Keratinocyte (primary cell): ENCODE data around the gene FARSB. TPM values are rescaled to one million over a fixed set of nuclear protein-coding genes. Genes with fewer than 3 reads are reported as not detected.
"Not testable (repeated sequence)": the region's sequence is repeated elsewhere in the genome, so short reads cannot be mapped to it uniquely, and the experiment has no call there.

Experiments
- DNase-seq: peaks from one replicate; pipeline ENCODE4 v3.0.0-alpha.2; 2011; ENCODE audit warnings: low read depth, missing footprints, low spot score
- FAIRE-seq: peaks from 2 replicates; lab custom pipeline; 2011; peaks lifted over from hg19 to GRCh38; lab: Jason Lieb, UNC
- H2AFZ ChIP-seq: 2 replicates; pipeline ENCODE4 v1.6.0; 2012; ENCODE audit warnings: low read length, control low read depth, inconsistent platforms; ENCODE audit not compliant: control insufficient read depth
- H3K27ac ChIP-seq: 2 replicates; pipeline ENCODE4 v1.5.1; 2011; ENCODE audit warnings: low read length; ENCODE audit not compliant: control insufficient read depth, insufficient read depth
- H3K27me3 ChIP-seq: 3 replicates; pipeline ENCODE4 v1.6.0; 2011; ENCODE audit warnings: low read length; ENCODE audit not compliant: control insufficient read depth, insufficient read depth; ENCODE audit errors: extremely low read depth
- H3K36me3 ChIP-seq, 2 experiments: 2 replicates in 1 of 2; 3 replicates in 1 of 2; pipeline ENCODE4 v1.5.1; 2011; ENCODE audit warnings: low read length in 2 of 2, mild to moderate bottlenecking in 1 of 2; ENCODE audit not compliant: control insufficient read depth in 2 of 2, insufficient read depth in 2 of 2; ENCODE audit errors: extremely low read depth in 1 of 2
- H3K4me1 ChIP-seq: 3 replicates; pipeline ENCODE4 v1.5.1; 2011; ENCODE audit warnings: low read length; ENCODE audit not compliant: control insufficient read depth, insufficient read depth; ENCODE audit errors: extremely low read depth
- H3K4me2 ChIP-seq: 3 replicates; pipeline ENCODE4 v1.6.0; 2011; ENCODE audit warnings: low read depth, low read length; ENCODE audit not compliant: control insufficient read depth, insufficient read depth; ENCODE audit errors: extremely low read depth
- H3K4me3 ChIP-seq, 3 experiments: fragments of 200-600 bp in 1 of 3; sonication (generic) in 1 of 3; 2 replicates in 2 of 3; 3 replicates in 1 of 3; pipeline ENCODE4 v1.5.1; 2011 to 2016; ENCODE audit warnings: low read length in 3 of 3, mild to moderate bottlenecking in 3 of 3, control low read depth in 2 of 3, inconsistent platforms in 1 of 3, low read depth in 1 of 3, mixed read lengths in 1 of 3, mixed run types in 1 of 3, moderate library complexity in 1 of 3; ENCODE audit not compliant: control insufficient read depth in 2 of 3, insufficient read depth in 2 of 3; ENCODE audit errors: extremely low read depth in 1 of 3
- H3K79me2 ChIP-seq: 2 replicates; pipeline ENCODE4 v1.6.0; 2012; ENCODE audit warnings: low read length; ENCODE audit not compliant: control insufficient read depth, insufficient read depth
- H3K9ac ChIP-seq: 3 replicates; pipeline ENCODE4 v1.6.0; 2011; ENCODE audit warnings: low read length; ENCODE audit not compliant: control insufficient read depth, insufficient read depth; ENCODE audit errors: extremely low read depth
- H3K9me1 ChIP-seq: 3 replicates; pipeline ENCODE4 v1.6.0; 2011; ENCODE audit warnings: low read length; ENCODE audit not compliant: control insufficient read depth, insufficient read depth; ENCODE audit errors: extremely low read depth
- H3K9me3 ChIP-seq: 2 replicates; pipeline ENCODE4 v1.5.1; 2012; ENCODE audit warnings: low read depth, low read length; ENCODE audit not compliant: control insufficient read depth
- H4K20me1 ChIP-seq: 3 replicates; pipeline ENCODE4 v1.6.0; 2011; ENCODE audit warnings: low read length; ENCODE audit not compliant: control insufficient read depth, insufficient read depth; ENCODE audit errors: extremely low read depth
- EZH2 ChIP-seq: IDR thresholded peaks from one replicate; pipeline ENCODE4 v1.6.1; 2012; ENCODE audit warnings: inconsistent platforms, mild to moderate bottlenecking, low read length, moderate library complexity
- dilution Hi-C: fragments of 300-500 bp; cut with MboI; formaldehyde crosslinking; loops from one replicate; pipeline ENCODE4 v1.7.0; 2020; ENCODE audit warnings: low sequenced_read_pairs; ENCODE audit not compliant: extremely low pct_ligation_motif_present
- polyA plus RNA-seq, 5 experiments: library from polyadenylated mRNA; depleted of rRNA in 3 of 5; stranded (reverse) in 3 of 5; stranded (forward) in 1 of 5; unstranded in 1 of 5; fragments of >200 nt; gene quantifications; 1 replicate in 1 of 5; 2 replicates in 3 of 5; 3 replicates in 1 of 5; pipeline versions ENCODE4 v1.2.1 to v1.2.3, GENCODE V29; 2011 to 2012; ENCODE audit warnings: missing spikeins in 2 of 5, low read depth in 1 of 5, low replicate concordance in 1 of 5
- TF ChIP-seq, protein P1 (sequence below), 3 experiments: IDR thresholded peaks in 1 of 3; conservative IDR thresholded peaks in 1 of 3; optimal IDR thresholded peaks in 1 of 3; 2 replicates in 2 of 3; 3 replicates in 1 of 3; pipeline versions ENCODE3 to v1.5.1; 2011; ENCODE audit warnings: low read length in 3 of 3, mild to moderate bottlenecking in 3 of 3, moderate library complexity in 2 of 3, control low read depth in 1 of 3, inconsistent platforms in 1 of 3; ENCODE audit not compliant: insufficient read depth in 2 of 3; ENCODE audit errors: extremely low read depth in 1 of 3

The FARSB gene
- polyA plus RNA-seq, 1 donor (not counting 4 experiments of a cell fraction or from before 2014, with no cell fraction given) = 68.8 TPM

DNA sequence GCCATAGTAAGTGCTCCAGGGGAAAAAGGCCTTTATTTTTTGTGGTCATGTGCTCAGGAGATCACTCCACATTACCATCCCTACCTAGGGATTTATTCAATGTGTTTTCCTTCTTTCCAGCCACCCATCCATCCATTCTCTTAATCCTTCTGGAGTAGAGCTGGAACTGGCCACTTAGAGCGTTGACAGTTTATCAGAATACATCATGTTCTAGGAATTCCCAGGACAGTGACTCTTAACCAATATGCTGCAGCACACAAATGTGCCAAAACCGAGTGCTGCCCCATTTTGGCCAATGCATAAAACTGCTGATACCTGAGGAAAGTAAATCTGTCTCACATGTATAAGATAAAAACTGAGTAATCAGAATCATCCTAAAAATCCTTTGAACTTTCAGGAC lies 63.7 kb downstream of the FARSB start:
- FAIRE-seq (no peak), DNase-seq (no peak)
- Histone ChIP-seq H4K20me1 (no peaks in the 10 kb centered on the region), H3K4me3 (no peak overlapping the region), H3K9ac (no peak overlapping the region), H3K27me3 (no peaks in the 10 kb centered on the region), H3K9me1 (no peaks in the 10 kb centered on the region), H3K79me2 (peaks cover 4% of the 10 kb centered on the region), H3K4me2 (no peak overlapping the region), H2AFZ (no peak overlapping the region), H3K9me3 (no peaks in the 10 kb centered on the region), H3K27ac (no peak overlapping the region), H3K4me1 (no peaks in the 10 kb centered on the region), H3K36me3 (peaks cover 0 to 15% of the 10 kb centered on the region in 2 experiments)
- dilution Hi-C loops = no loop called here
- TF ChIP-seq, protein P1, sequence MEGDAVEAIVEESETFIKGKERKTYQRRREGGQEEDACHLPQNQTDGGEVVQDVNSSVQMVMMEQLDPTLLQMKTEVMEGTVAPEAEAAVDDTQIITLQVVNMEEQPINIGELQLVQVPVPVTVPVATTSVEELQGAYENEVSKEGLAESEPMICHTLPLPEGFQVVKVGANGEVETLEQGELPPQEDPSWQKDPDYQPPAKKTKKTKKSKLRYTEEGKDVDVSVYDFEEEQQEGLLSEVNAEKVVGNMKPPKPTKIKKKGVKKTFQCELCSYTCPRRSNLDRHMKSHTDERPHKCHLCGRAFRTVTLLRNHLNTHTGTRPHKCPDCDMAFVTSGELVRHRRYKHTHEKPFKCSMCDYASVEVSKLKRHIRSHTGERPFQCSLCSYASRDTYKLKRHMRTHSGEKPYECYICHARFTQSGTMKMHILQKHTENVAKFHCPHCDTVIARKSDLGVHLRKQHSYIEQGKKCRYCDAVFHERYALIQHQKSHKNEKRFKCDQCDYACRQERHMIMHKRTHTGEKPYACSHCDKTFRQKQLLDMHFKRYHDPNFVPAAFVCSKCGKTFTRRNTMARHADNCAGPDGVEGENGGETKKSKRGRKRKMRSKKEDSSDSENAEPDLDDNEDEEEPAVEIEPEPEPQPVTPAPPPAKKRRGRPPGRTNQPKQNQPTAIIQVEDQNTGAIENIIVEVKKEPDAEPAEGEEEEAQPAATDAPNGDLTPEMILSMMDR (optimal IDR thresholded peaks at IDR 0.05 in 1 of 3, IDR thresholded peaks at IDR 0.05 in 1 of 3, conservative IDR thresholded peaks at IDR 0.05 in 1 of 3; ENCODE audit: extremely low read depth in 1 of 3, insufficient read depth in 2 of 3, low read length in 3 of 3) = no peak
- no peak for TF ChIP-seq EZH2

DNA sequence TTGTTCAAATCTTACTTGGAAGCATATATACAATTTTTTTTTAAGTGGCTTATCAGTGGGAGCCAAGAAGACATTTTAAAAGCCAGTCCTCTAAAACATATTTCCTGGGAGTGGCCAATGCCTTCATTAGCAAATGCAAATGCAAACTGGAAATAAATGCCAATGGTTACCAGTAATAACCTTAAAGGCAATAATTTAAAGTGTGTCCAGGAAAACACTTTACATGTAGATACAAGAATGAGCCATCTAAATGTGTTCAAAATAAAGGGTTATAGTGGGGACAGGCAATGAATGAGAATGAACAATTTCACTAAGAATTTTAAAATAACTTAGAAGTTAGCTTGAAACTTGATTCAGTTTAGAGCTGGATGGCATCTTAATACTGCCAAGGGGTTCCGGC lies 64.2 kb downstream of the FARSB start:
- Histone ChIP-seq H3K4me1 (no peaks in the 10 kb centered on the region), H3K79me2 (peaks cover 5% of the 10 kb centered on the region), H3K36me3 (peaks cover 0 to 10% of the 10 kb centered on the region in 2 experiments), H3K27me3 (no peaks in the 10 kb centered on the region), H3K9me3 (no peaks in the 10 kb centered on the region), H2AFZ (no peak overlapping the region), H3K9me1 (no peaks in the 10 kb centered on the region), H3K9ac (no peak overlapping the region), H3K4me3 (no peak overlapping the region), H3K27ac (no peak overlapping the region), H4K20me1 (no peaks in the 10 kb centered on the region), H3K4me2 (no peak overlapping the region)
- TF ChIP-seq, protein P1 (optimal IDR thresholded peaks at IDR 0.05 in 1 of 3, IDR thresholded peaks at IDR 0.05 in 1 of 3, conservative IDR thresholded peaks at IDR 0.05 in 1 of 3; ENCODE audit: extremely low read depth in 1 of 3, insufficient read depth in 2 of 3, low read length in 3 of 3) = no peak
- no peak for TF ChIP-seq EZH2
- no peak for FAIRE-seq
- DNase-seq = no peak
- dilution Hi-C loops = no loop called here

DNA sequence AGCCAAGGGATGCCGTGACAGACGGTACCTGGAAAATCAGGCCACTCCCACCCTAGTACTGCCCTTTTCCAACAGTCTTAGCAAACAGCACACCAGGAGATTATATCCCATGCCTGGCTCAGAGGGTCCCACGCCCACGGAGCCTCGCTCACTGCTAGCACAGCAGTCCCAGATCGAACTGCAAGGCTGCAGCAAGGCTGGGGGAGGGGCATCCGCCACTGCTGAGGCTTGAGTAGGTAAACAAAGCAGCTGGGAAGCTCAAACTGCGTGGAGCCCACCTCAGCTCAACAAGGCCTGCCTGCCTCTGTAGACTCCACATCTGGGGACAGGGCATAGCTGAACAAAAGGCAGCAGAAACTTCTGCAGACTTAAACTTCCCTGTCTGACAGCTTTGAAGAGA lies 71.3 kb downstream of the FARSB start:
- H3K9ac ChIP-seq, H3K4me3 ChIP-seq, H3K4me1 ChIP-seq, H3K27ac ChIP-seq, dilution Hi-C loops, H4K20me1 ChIP-seq, DNase-seq, H3K9me3 ChIP-seq, H3K27me3 ChIP-seq, H3K36me3 ChIP-seq, FAIRE-seq, H3K4me2 ChIP-seq, H3K9me1 ChIP-seq, H2AFZ ChIP-seq: not testable (repeated sequence)
- peaks cover 13% of the 10 kb centered on the region for H3K79me2 ChIP-seq
